Muscle of back (tissue), 11 donors: ENCODE data around the gene MCAT. TPM values are rescaled to one million over a fixed set of nuclear protein-coding genes. Genes with fewer than 3 reads are reported as not detected.

Experiments
- DNase-seq, 3 donors: peaks; one replicate each; pipeline versions ENCODE4 v3.0.0 to v3.0.0-alpha.2; 2013
- polyA plus RNA-seq, 10 donors: library from polyadenylated mRNA; unstranded; fragments of 120-200 nt; gene quantifications; one replicate each; pipeline ENCODE4 v1.2.1, GENCODE V29; 2013; ENCODE audit not compliant: insufficient read length in 10 of 10

MCAT gene
- polyA plus RNA-seq, 10 donors = 6.8 to 12.4 (median 10.2) TPM

DNA sequence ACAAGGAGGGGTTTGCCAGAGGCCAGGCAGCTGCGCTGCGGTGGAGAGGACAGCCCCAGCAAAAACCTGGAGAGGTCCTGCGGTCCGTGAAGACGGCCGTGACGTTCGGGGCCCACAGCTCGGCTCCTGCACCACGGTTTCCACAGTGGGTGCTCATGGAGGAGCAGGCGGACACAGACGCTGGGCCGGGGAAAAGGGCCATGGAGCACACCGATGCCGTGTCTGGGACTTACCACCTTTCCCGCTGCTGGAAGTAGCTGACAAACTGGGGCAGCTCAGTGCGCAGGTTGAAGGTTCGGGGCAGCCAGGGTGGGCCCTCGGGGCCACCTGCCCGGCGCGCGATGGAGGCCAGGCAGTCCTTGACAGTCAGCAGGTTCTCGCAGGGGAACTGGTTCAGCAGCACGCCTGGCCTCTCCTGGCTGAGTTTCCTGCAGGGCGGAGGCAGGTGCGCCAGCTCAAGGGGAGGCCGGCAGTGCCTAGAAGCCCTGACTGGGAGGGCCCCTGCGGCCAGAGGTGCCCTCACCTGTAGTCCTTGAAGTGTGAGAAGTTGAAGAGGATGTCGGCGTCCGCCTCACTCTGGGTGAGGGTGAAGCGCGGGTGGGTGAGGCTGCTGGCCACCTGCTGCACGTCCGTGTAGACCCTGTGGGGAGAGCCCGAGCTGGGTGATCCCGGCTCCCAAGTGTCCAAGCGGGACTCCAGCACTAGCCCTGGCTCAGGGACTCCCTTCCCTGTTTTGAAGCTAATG is 30.9 kb upstream of the MCAT start:
- DNase-seq = no peak

GRCh38 chr22:43173566-43173965 is 30.4 kb upstream of the MCAT start:
- no peak for DNase-seq

- DNase-seq = no peak
Observed at GRCh38 chr22:43172191-43172590, 29.0 kb upstream of the MCAT start.

DNA sequence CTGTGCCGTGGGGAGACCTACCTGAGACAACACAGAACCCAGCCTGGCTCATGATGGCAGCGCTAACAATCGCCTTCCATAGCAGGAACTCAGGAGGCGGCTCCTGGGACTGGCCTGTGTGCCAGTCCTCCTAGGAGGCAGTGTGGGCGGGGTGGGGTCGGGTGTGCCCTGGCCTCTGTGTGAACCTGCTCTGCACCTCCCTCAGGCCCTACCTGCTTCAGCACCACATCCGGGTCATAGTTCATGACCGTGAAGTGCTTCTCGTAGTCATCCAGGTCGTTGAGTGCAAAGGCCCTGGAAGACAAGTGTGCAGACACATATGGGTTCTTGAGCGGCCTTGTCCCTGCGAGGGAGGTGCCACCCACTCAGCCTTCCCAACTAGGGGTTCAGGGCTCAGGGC is 28.4 kb upstream of the MCAT start:
- no peak for DNase-seq

DNA sequence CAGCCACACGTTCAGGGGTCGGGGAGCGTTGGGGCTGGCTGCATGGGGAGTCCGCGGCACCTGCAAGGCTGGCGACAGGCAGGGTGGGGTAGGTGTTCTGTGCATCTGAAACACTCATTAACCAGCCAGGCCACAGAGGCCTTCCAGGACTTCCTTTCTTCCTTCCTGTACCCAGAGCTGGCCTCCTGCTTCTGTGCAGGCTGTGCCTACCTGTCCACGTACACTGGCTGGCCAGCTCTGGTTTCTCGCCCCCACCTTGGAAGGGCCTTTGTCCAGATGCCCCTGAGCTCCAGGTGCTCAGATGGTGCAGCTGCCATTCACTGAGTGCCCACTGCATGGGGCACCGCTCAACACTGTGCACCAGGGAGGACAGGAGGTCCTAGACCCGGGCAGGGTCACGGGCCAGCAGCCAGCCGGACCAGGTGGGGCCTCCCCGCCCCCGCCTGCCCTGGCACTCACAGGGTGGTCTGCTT is 27.9 kb upstream of the MCAT start:
- no peak for DNase-seq

DNA sequence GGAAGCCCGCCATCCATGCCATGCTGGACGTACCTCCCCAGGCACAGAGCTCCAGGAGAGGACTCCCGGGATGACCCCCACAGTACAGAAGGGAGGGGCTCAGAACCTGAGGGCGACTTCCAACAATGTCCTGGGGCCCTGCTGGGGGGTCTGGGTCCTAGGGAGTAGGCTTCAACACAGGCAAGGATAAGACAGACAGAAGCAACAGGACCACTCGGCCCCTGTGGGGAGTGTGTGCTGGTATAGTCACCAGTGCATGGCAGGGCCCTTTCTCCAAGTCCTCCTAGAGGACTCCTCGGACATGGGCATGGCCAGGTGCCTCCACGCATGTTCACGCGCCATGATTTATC is 26.9 kb upstream of the MCAT start:
- no peak for DNase-seq

GRCh38 chr22:43169310-43170130 is 26.3 kb upstream of the MCAT start:
- DNase-seq = no peak

DNA sequence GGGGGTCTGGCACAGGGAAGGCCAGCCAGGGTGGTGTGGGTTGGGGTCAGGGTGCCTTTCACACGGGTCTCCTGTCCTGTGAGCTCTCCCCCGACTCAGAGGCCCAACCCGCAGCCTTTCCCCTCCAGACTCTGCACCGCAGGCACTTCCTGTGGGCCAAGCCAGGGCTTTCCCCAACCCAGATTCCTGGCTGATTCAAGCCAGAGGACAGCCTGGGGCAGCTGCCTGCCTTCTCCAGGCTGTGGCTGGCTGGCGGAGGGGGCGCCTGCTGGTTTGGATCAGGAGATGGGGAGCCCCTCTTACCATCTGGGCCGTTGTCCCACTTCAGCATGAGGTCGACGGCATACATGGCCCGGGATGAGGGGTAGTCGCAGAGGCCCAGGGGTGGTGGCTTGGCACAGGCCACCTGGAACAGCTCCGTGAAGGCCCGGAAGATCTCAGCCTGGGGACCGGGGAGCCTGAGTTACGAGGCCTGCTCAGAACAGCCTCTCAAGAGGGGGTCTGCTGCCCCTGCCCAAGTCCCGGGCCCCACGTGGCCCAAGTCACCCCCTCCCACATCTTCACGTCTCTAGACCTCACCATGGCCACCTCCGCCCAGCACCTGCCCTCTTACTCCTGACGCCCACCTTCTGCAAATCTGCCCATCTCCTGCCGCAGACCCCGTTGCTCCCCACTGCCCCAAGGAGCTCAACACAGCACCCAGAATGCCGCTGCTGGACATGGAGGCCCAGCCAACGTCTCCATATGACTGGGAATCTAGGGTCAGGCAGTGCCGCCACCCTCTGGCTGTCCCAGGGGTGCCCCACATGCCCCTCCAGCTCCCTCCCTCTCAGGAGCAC is 25.5 kb upstream of the MCAT start:
- no peak for DNase-seq

- no peak for DNase-seq
Observed at GRCh38 chr22:43167001-43167589, 23.9 kb upstream of the MCAT start.

GRCh38 chr22:43166132-43166930 is 23.1 kb upstream of the MCAT start:
- no peak for DNase-seq

DNA sequence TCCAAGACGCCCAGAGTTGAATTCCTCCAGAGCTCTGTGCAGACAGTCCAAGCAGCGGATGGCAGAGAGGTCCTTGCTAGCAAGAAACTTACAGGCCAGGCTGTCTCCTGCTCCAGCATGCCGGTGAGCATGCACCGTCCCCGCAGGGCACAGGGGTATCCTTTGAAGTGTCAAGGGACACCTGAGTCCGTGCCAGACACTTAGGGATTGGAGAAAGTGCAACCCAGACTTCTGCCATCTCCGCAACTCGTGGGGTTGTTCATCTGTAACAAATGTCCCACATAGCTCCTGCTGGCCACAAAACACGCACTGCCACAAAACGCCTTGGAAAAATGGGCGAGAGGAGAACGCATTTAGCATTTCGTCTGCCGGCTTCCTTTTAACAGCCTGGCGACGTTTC is 21.4 kb upstream of the MCAT start:
- DNase-seq = no peak

GRCh38 chr22:43163241-43163795 is 20.1 kb upstream of the MCAT start:
- DNase-seq = no peak

- no peak for DNase-seq
Observed at GRCh38 chr22:43162412-43163150, 19.4 kb upstream of the MCAT start.

DNA sequence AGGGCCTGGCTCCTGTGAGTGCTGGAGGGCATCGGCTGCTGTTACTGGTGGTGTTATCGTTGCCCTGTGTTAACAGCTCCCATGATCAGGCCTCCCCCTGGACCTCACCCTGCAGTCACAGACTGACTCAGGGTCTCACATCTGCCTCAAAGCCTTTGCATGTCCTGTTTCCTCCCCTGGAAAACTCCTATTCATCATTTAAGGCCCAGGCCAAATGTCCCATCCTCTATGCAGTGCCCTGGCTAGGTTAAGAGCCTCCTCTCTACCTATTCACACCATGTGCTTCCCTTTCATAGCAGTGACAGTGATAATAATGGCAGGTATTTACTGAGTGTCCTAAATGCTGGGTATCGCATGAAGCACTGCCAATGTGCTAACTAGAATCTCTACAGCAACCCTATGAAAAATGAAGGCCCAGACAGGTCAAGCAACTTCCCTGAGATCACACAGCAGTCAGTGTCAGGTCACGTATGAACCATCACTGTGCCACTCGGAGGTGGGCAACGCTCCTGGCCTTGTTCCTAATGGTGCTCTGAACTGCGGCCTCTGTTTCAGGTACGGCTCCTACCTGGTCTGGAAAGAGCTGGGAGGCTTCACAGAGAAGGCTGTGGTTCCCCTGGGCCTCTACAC is 17.4 kb upstream of the MCAT start:
- no peak for DNase-seq

DNA sequence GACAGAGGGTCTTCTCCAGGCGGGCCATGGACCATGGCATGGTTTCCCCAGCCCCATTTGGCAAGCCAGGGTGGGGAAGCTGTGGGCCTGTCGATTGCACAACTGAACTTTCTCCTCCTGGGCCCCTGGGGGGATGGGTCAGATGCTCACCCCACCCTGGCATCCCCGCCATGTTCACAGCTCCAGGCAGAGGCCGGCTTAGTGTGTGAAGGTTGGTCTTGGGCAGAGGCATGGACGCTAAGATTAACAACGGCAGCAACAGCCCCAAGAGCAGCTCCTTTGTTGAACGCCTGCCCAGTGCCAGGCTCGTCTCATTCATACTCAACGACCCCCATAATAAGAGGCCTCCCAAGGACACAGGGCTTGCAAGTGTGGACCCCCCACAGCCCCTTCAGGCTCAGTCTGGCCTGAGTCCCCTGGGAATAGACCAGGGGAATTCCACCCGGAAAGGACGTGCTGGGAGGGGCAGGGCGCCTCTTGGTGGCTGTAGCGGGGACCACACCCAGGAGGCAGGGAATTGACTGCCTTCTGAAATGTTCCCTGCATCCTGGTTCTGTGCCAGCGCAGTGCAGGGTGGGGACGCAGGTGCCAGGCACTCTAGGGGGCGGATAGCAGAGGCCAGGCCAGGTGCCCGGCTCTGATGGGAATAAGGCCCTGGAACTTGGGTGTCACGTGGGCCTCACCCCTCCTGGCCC is 16.4 kb upstream of the MCAT start:
- DNase-seq = no peak

- no peak for DNase-seq
Observed at GRCh38 chr22:43158778-43159483, 15.7 kb upstream of the MCAT start.

DNA sequence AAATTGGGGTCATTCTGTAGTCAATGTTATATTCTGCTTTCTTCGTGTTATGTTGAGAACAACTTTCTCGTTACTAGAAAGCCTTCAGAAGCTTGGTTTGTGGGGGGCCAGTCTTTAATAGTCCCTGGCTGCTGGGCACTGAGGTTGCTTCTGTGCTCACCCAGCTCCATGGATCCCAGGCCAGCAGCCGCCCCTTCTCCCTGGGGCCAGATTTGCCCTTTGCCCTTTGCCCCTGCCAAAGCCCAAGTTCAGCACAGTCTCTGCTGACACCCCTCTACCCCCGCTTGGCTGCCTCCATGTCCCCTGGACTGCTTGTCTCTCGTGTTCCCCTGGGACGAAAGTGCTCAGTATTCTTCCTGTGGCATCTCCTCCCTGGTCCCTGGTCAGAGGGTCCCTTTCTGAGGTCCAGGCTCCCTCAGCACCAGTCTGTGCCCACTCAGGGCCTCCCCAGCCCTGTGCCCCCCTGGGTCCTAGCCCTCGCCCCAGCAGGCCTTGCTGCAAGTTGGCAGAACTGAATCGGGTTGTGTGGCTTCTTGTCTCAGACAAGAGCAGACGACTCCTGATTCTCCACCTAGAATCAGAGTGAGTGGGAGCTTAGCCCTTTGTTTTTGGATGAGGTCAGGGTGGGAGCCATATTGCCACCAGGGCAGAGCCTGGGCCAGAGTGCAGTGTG is 14.8 kb upstream of the MCAT start:
- no peak for DNase-seq

- no peak for DNase-seq
Observed at GRCh38 chr22:43156413-43156812, 13.2 kb upstream of the MCAT start.
